ENCODE data around the gene MCRIP2.

DNA sequence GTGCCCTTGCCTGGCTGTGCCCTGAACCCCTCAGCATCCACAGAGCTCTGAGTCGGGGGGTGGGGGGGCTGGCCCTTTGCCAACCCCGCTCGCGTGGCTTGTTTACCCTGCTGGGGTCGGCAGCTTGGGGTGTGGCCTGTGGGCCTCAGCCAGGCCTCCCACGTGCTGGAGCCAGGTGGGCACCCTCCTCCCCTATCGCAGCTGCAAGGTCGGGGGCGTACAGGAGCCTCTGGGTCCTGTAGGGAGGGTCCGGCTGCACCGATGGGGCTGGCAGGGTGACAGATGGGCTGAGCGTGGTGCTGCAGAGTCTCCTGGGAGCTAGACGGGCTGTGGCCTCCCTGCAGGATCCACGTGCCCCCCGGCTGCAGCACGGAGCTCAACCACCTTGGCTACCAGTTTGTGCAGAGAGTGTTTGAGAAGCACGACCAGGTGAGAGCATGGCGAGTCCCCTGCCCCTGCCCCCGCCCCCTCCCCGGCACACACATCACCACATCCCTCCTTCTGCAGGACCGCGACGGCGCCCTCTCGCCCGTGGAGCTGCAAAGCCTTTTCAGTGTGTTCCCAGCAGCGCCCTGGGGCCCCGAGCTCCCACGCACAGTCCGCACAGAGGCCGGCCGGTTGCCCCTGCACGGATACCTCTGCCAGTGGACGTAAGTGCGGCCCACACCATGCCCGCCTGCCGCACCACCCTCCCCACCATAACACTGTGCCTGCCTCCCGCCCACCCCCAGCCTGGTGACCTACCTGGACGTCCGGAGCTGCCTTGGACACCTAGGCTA, 29.9 kb downstream of the MCRIP2 start:
- TF ChIP-seq EZH2 (IDR thresholded peaks at IDR 0.05; ENCODE audit: borderline replicate concordance, low read length) = no peak
- TF ChIP-seq, protein P1, sequence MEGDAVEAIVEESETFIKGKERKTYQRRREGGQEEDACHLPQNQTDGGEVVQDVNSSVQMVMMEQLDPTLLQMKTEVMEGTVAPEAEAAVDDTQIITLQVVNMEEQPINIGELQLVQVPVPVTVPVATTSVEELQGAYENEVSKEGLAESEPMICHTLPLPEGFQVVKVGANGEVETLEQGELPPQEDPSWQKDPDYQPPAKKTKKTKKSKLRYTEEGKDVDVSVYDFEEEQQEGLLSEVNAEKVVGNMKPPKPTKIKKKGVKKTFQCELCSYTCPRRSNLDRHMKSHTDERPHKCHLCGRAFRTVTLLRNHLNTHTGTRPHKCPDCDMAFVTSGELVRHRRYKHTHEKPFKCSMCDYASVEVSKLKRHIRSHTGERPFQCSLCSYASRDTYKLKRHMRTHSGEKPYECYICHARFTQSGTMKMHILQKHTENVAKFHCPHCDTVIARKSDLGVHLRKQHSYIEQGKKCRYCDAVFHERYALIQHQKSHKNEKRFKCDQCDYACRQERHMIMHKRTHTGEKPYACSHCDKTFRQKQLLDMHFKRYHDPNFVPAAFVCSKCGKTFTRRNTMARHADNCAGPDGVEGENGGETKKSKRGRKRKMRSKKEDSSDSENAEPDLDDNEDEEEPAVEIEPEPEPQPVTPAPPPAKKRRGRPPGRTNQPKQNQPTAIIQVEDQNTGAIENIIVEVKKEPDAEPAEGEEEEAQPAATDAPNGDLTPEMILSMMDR (conservative IDR thresholded peaks at IDR 0.05 in 1 of 2, IDR thresholded peaks at IDR 0.05 in 1 of 2; ENCODE audit: extremely low read depth in 1 of 2, insufficient read depth in 1 of 2, low read depth in 1 of 2, low read length in 2 of 2) = no peak

Measured in mammary epithelial cell (primary cell).